Measurements from ENCODE around the gene DBH. TPM values are rescaled to one million over a fixed set of nuclear protein-coding genes. Genes with fewer than 3 reads are reported as not detected.

Gene DBH
- total RNA-seq, 1 donor from 2014 or later, result not detected

DNA sequence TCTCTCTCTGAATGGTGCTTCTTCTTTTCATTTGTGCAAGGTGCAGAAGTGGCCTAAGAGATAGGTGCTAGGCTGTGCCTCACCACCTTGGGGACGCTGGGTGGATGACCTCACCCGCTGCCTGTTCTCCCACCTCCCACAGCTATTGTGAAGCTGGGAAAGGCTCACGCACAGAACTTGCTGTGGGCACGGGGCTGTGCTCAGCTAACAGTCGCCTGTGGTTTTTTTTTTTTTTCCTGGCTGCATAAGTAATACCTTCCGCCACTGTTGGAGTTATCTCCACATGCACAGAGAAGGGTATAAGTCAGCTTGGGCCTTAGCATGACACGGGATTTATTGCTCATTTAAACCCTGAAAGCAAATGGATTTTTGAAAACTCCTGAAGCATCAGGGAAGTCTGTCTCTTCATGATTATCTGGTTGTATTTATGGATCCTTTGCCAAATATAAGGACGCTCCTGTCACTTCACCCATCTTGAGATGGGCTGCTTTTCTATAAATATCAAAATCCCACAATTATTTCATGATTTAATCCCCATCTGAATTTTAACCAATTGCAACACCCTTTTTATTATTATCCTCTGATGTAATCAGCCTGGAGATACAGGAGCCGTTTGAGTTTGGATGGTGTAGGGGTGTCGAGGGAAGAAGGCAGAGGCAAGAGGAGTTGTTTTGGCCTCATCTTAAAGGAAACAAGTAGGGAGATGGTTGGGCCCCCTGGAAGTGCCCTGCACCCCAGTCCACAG, 9.0 kb downstream of the DBH start:
- Histone ChIP-seq H2AFZ (ENCODE audit: low read depth, low read length) (no peak overlapping the region), H3K27me3 (ENCODE audit: insufficient read depth, low read length) (peaks cover 23% of the 10 kb centered on the region), H3K36me3 (ENCODE audit: insufficient read depth, low read length) (no peaks in the 10 kb centered on the region), H3K27ac (ENCODE audit: low read depth, low read length) (no peak overlapping the region), H3K4me2 (ENCODE audit: low read length) (no peak overlapping the region), H3K4me1 (ENCODE audit: insufficient read depth, low read length) (no peaks in the 10 kb centered on the region), H4K20me1 (ENCODE audit: insufficient read depth, low read length) (no peaks in the 10 kb centered on the region), H3K9me3 (ENCODE audit: insufficient read depth, low read depth, low read length) (no peaks in the 10 kb centered on the region), H3K79me2 (ENCODE audit: insufficient read depth, low read length) (no peaks in the 10 kb centered on the region), H3K4me3 (ENCODE audit: insufficient read depth, low read depth, low read length) (no peak overlapping the region), H3K9ac (ENCODE audit: low read length) (no peak overlapping the region)
- Mint-ChIP-seq H3K4me3 (ENCODE audit: unreplicated experiment) (no peak overlapping the region), H3K4me1 (ENCODE audit: low read depth, unreplicated experiment) (peaks cover 4% of the 10 kb centered on the region), H3K9me3 (ENCODE audit: unreplicated experiment) (no peaks in the 10 kb centered on the region), H3K27me3 (ENCODE audit: low read depth, unreplicated experiment) (peaks cover 64% of the 10 kb centered on the region), H3K36me3 (ENCODE audit: low read depth, unreplicated experiment) (no peaks in the 10 kb centered on the region), H3K27ac (ENCODE audit: unreplicated experiment) (no peak overlapping the region)
- no peak for TF ChIP-seq EZH2 (IDR thresholded peaks at IDR 0.05; ENCODE audit: insufficient read depth, low read length)
- TF ChIP-seq, protein P1, sequence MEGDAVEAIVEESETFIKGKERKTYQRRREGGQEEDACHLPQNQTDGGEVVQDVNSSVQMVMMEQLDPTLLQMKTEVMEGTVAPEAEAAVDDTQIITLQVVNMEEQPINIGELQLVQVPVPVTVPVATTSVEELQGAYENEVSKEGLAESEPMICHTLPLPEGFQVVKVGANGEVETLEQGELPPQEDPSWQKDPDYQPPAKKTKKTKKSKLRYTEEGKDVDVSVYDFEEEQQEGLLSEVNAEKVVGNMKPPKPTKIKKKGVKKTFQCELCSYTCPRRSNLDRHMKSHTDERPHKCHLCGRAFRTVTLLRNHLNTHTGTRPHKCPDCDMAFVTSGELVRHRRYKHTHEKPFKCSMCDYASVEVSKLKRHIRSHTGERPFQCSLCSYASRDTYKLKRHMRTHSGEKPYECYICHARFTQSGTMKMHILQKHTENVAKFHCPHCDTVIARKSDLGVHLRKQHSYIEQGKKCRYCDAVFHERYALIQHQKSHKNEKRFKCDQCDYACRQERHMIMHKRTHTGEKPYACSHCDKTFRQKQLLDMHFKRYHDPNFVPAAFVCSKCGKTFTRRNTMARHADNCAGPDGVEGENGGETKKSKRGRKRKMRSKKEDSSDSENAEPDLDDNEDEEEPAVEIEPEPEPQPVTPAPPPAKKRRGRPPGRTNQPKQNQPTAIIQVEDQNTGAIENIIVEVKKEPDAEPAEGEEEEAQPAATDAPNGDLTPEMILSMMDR (IDR thresholded peaks at IDR 0.05; ENCODE audit: insufficient read depth, low read depth, low read length), result no peak
- no peak for DNase-seq (ENCODE audit: low read depth)
- no peak for FAIRE-seq

DNA sequence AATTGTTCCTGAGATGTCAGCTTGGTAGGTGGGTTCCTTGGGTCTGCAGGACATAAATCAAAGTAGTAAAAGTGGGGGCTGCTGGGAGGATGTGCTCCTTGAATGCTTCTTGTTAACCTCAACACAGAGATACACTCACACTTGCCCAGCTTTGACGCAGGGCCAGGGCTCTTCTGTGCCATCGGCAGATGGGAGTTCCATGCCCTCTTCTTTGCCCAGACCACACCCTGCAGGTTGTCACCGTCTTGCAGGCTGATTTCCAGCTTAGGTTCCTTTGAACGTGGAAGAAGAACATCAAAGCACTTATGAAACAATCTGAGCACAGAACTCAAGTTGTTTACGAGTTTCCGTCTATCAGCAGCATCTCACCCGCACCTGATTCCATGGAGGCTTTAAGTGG, 11.0 kb downstream of the DBH start:
- Histone ChIP-seq H2AFZ (ENCODE audit: low read depth, low read length) (no peak overlapping the region), H3K4me1 (ENCODE audit: insufficient read depth, low read length) (no peaks in the 10 kb centered on the region), H3K9me3 (ENCODE audit: insufficient read depth, low read depth, low read length) (no peaks in the 10 kb centered on the region), H3K4me3 (ENCODE audit: insufficient read depth, low read depth, low read length) (no peak overlapping the region), H3K4me2 (ENCODE audit: low read length) (no peak overlapping the region), H4K20me1 (ENCODE audit: insufficient read depth, low read length) (no peaks in the 10 kb centered on the region), H3K79me2 (ENCODE audit: insufficient read depth, low read length) (no peaks in the 10 kb centered on the region), H3K9ac (ENCODE audit: low read length) (no peak overlapping the region), H3K36me3 (ENCODE audit: insufficient read depth, low read length) (no peaks in the 10 kb centered on the region), H3K27me3 (ENCODE audit: insufficient read depth, low read length) (peaks cover 23% of the 10 kb centered on the region), H3K27ac (ENCODE audit: low read depth, low read length) (no peak overlapping the region)
- no peak overlapping the region for H3K4me3 Mint-ChIP-seq (ENCODE audit: unreplicated experiment)
- peaks cover 4% of the 10 kb centered on the region for H3K4me1 Mint-ChIP-seq (ENCODE audit: low read depth, unreplicated experiment)
- H3K9me3 Mint-ChIP-seq (ENCODE audit: unreplicated experiment), result no peaks in the 10 kb centered on the region
- H3K36me3 Mint-ChIP-seq (ENCODE audit: low read depth, unreplicated experiment), result no peaks in the 10 kb centered on the region
- FAIRE-seq (no peak), DNase-seq (ENCODE audit: low read depth) (no peak)
- peaks cover 57% of the 10 kb centered on the region for H3K27me3 Mint-ChIP-seq (ENCODE audit: low read depth, unreplicated experiment)
- TF ChIP-seq EZH2 (IDR thresholded peaks at IDR 0.05; ENCODE audit: insufficient read depth, low read length), result no peak
- TF ChIP-seq, protein P1 (IDR thresholded peaks at IDR 0.05; ENCODE audit: insufficient read depth, low read depth, low read length), result no peak
- H3K27ac Mint-ChIP-seq (ENCODE audit: unreplicated experiment), result no peak overlapping the region

DNA sequence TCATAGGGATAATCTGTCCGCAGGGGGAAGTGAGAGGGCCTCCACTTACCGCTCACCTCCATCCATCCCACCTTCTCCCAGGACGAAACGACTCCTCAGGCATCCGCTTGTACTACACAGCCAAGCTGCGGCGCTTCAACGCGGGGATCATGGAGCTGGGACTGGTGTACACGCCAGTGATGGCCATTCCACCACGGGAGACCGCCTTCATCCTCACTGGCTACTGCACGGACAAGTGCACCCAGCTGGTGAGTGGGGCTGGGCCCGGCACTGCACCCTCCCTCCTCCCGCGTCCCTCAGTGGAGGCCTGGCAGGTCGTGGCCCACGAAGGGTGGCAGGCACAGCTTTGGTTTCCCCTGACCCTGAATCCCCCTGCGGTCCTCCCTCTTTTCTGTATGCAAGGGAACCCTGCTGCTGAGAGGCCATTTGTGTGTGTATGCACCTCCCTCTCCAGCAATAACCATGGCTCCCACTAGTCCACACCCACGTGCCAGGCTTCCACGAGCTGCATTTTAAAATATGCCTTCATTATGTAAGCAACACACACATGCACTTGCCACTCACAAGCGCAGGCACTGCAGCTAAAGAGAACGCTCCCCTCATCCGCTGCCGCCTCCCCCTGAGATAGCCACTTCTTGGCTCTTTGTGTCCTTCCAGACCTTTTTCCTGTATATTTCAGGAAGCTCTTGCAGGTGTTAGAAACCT, 11.8 kb downstream of the DBH start:
- Histone ChIP-seq H3K4me1 (ENCODE audit: insufficient read depth, low read length) (no peaks in the 10 kb centered on the region), H3K4me3 (ENCODE audit: insufficient read depth, low read depth, low read length) (no peak overlapping the region), H3K27me3 (ENCODE audit: insufficient read depth, low read length) (peaks cover 23% of the 10 kb centered on the region), H3K27ac (ENCODE audit: low read depth, low read length) (no peak overlapping the region), H3K36me3 (ENCODE audit: insufficient read depth, low read length) (no peaks in the 10 kb centered on the region), H3K79me2 (ENCODE audit: insufficient read depth, low read length) (no peaks in the 10 kb centered on the region), H3K4me2 (ENCODE audit: low read length) (no peak overlapping the region), H3K9ac (ENCODE audit: low read length) (no peak overlapping the region), H4K20me1 (ENCODE audit: insufficient read depth, low read length) (no peaks in the 10 kb centered on the region), H2AFZ (ENCODE audit: low read depth, low read length) (no peak overlapping the region), H3K9me3 (ENCODE audit: insufficient read depth, low read depth, low read length) (no peaks in the 10 kb centered on the region)
- Mint-ChIP-seq H3K4me1 (ENCODE audit: low read depth, unreplicated experiment) (peaks cover 4% of the 10 kb centered on the region), H3K27me3 (ENCODE audit: low read depth, unreplicated experiment) (peaks cover 65% of the 10 kb centered on the region), H3K36me3 (ENCODE audit: low read depth, unreplicated experiment) (no peaks in the 10 kb centered on the region), H3K27ac (ENCODE audit: unreplicated experiment) (no peak overlapping the region), H3K4me3 (ENCODE audit: unreplicated experiment) (no peak overlapping the region), H3K9me3 (ENCODE audit: unreplicated experiment) (no peaks in the 10 kb centered on the region)
- no peak for TF ChIP-seq EZH2 (IDR thresholded peaks at IDR 0.05; ENCODE audit: insufficient read depth, low read length)
- TF ChIP-seq, protein P1 (IDR thresholded peaks at IDR 0.05; ENCODE audit: insufficient read depth, low read depth, low read length), result no peak
- DNase-seq (ENCODE audit: low read depth) (no peak), FAIRE-seq (no peak)

Data from astrocyte (in vitro differentiated cells and primary cell).